Measurements from ENCODE around the gene GNG3.
"Not testable (repeated sequence)": the region's sequence is repeated elsewhere in the genome, so short reads cannot be mapped to it uniquely, and the experiment has no call there.

The GNG3 gene

GRCh38 chr11:62707277-62707861 is at the start of gene GNG3, which contains the start of gene BSCL2:
TSS of gene GNG3 (plus strand) at chr11:62707676. CDS start at chr11:62708296, 620 bp downstream.
TSS of gene BSCL2 (minus strand) at chr11:62707424. CDS start at chr11:62707195, 229 bp downstream.
- Mint-ChIP-seq H3K27ac (peak within 1 kb of the TSS; percentile 95), H3K4me1 (peaks cover 39 to 63% of the 10 kb centered on the region in 2 donors), H3K27me3 (no peaks in the 10 kb centered on the region), H3K4me3 (peak within 1 kb of the TSS; percentile 95 to 99), H3K36me3 (peaks cover 32 to 43% of the 10 kb centered on the region in 2 donors), H3K9me3 (peaks cover 0 to 1% of the 10 kb centered on the region in 2 donors)
- DNase-seq (no peak), ATAC-seq (replicated peaks) (no peak)

GRCh38 chr11:62664405-62665074 is 42.9 kb upstream of the GNG3 start:
- peak overlapping the region; percentile 99 for H3K27ac Mint-ChIP-seq
- H3K36me3 Mint-ChIP-seq = peaks cover 34 to 46% of the 10 kb centered on the region in 2 donors
- DNase-seq = no peak
- peaks cover 22 to 53% of the 10 kb centered on the region in 2 donors for H3K4me1 Mint-ChIP-seq
- ATAC-seq (replicated peaks) = peak; percentile 63 to 65
- H3K9me3 Mint-ChIP-seq = no peaks in the 10 kb centered on the region
- H3K4me3 Mint-ChIP-seq = peak overlapping the region; percentile 97 to 100
- H3K27me3 Mint-ChIP-seq = no peaks in the 10 kb centered on the region

DNA sequence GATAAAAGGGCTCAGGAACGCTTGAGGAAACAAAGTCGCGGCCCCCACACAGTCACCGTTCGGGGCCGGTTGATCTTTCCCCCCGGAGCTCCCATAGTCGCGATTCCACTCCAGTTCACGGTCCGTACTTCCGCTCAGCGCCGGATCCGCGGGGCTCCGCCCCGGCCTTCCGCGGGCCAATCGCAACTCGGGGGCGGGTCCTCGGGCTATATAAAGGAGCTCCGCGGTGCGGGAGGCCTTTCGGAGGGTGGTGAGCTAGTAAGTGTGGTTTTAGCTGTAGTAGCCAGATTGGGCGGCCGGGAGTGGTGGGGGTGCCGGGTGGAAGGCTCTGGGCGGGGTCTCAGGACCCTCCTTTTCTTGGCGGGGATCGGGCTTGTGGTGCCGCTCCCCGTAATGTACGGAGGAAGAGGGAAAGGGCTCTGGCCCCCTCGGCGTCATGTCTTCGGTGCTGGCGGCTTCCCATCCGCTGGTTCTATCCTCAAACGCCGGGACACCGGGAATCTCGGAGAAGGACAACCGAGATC is 42.3 kb upstream of the GNG3 start, which contains the start of the genes C11orf98 and CSKMT:
TSS of gene C11orf98 (minus strand) at position 136 of the 524 bp plus-strand sequence. CDS start at position 95, 41 bp downstream.
TSS of gene CSKMT (plus strand) at position 238 of the 524 bp plus-strand sequence. CDS start 568 bp downstream, outside the sequence.
- Mint-ChIP-seq H3K27ac (peak within 1 kb of the TSS; percentile 99), H3K36me3 (peaks cover 34 to 48% of the 10 kb centered on the region in 2 donors), H3K27me3 (no peaks in the 10 kb centered on the region), H3K9me3 (no peaks in the 10 kb centered on the region), H3K4me3 (peak within 1 kb of the TSS; percentile 97 to 100), H3K4me1 (peaks cover 26 to 58% of the 10 kb centered on the region in 2 donors)
- ATAC-seq (replicated peaks) = peak; percentile 90 to 94
- DNase-seq = peak; percentile 94

DNA sequence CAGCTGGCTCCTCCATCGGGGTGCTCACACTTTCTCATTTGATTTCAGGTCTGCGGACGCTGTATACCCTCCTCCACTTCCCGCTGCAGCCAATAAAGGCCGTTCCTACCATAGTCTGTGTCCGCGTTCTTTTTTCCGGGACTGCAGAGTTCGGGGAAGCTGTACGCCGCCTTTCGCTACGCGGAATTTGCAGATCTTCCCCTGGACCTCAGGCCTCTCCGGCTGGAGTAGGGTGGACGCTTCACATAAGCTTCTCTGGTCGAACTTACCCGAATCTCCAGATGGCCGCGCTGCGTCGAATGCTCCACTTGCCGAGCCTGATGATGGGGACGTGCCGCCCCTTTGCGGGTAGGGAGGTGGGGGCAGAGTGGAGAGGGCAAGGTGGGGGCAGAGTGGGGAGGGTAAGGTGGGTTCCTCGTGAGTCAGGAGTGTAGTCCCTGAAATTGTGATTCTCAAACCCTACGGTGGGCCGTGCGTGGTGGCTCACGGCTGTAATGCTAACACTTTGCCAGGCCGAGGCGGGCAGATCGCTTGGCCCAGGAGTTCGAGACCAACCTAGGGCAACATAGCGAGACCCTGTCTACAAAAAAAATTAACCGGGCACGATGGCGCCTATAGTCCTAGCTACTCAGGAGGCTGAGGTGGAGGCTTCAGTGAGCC is 41.7 kb upstream of the GNG3 start:
- Mint-ChIP-seq H3K4me3 (peak overlapping the region; percentile 97 to 100), H3K4me1 (peaks cover 26 to 62% of the 10 kb centered on the region in 2 donors)
- peak; percentile 28 for DNase-seq

DNA sequence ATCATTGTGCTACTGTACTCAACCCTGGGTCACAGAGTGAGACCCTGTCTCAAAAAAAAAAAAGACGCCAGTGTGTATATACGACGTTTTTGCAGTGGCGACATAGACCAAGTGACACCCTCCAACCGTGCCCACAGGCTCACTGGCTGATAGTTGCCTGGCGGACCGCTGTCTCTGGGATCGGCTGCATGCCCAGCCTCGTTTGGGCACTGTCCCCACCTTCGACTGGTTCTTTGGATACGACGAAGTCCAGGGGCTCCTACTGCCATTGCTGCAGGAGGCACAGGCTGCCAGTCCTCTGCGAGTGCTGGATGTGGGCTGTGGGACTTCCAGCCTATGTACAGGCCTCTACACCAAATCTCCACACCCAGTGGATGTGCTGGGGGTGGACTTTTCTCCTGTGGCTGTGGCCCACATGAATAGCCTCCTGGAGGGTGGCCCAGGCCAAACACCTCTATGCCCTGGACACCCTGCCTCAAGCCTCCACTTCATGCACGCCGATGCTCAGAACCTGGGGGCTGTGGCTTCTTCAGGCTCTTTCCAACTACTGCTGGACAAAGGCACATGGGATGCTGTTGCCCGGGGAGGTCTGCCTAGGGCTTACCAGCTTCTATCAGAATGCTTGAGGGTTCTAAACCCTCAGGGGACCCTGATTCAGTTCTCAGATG is 41.1 kb upstream of the GNG3 start:
- peak overlapping the region; percentile 99 for H3K27ac Mint-ChIP-seq
- no peaks in the 10 kb centered on the region for H3K27me3 Mint-ChIP-seq
- peaks cover 26 to 64% of the 10 kb centered on the region in 2 donors for H3K4me1 Mint-ChIP-seq
- DNase-seq (no peak), ATAC-seq (replicated peaks) (no peak)
- peak overlapping the region; percentile 97 to 100 for H3K4me3 Mint-ChIP-seq
- no peaks in the 10 kb centered on the region for H3K9me3 Mint-ChIP-seq
- peaks cover 34 to 55% of the 10 kb centered on the region in 2 donors for H3K36me3 Mint-ChIP-seq

More for the DNA sequence above, 41.7 kb upstream of the GNG3 start:
- Mint-ChIP-seq H3K9me3 (no peaks in the 10 kb centered on the region), H3K27ac (peak overlapping the region; percentile 99), H3K27me3 (no peaks in the 10 kb centered on the region), H3K36me3 (peaks cover 34 to 50% of the 10 kb centered on the region in 2 donors)
- peak; percentile 27 to 40 for ATAC-seq (replicated peaks)

GRCh38 chr11:62667460-62667859 is 40.0 kb upstream of the GNG3 start:
- peak overlapping the region; percentile 97 to 100 for H3K4me3 Mint-ChIP-seq
- peaks cover 28 to 66% of the 10 kb centered on the region in 2 donors for H3K4me1 Mint-ChIP-seq
- H3K36me3 Mint-ChIP-seq = peaks cover 39 to 62% of the 10 kb centered on the region in 2 donors
- H3K27ac Mint-ChIP-seq = peak overlapping the region; percentile 99
- ATAC-seq (replicated peaks) (no peak), DNase-seq (no peak)
- H3K9me3 Mint-ChIP-seq = no peaks in the 10 kb centered on the region
- no peaks in the 10 kb centered on the region for H3K27me3 Mint-ChIP-seq

DNA sequence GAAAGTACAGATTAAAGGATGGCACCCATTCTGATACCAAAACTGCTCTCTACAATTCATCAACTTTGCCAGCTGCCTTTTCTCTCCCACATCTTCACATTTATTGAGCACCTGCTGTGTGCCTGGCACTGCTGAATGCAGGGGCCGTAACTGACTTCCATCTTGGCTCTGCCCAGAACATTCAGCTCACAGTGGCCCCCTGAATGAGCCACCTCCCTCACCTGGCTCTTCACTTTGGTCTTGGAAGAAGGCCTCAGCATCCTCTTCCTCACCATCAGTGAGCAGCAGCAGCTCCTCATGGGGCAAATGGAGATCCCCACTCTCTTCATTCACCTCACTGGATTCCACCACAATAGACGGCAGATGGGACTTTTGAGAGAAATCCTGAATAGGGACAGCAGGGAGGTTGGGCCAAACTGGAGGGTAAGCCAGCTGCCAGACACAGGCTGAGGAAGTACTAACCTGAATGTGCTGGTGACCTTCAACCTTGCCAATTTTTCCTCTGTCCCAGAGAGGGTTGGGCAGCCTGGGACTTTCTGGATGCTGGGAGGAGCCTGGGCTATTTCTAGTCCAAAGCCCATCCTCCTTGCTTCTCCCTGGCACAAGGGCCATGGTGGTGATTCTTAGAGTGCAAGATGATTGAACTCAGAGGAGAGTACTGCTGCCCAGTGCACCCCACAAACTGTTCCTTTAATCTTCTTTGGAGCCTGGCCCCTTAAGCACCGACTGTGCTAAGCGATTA is 37.9 kb upstream of the GNG3 start:
- DNase-seq (no peak), ATAC-seq (replicated peaks) (no peak)
- peak overlapping the region; percentile 44 to 49 for H3K4me3 Mint-ChIP-seq
- H3K4me1 Mint-ChIP-seq = peaks cover 27 to 68% of the 10 kb centered on the region in 2 donors
- no peaks in the 10 kb centered on the region for H3K9me3 Mint-ChIP-seq
- H3K27ac Mint-ChIP-seq = peak overlapping the region; percentile 78
- no peaks in the 10 kb centered on the region for H3K27me3 Mint-ChIP-seq
- H3K36me3 Mint-ChIP-seq = peaks cover 34 to 57% of the 10 kb centered on the region in 2 donors

- peak overlapping the region; percentile 97 to 99 for H3K4me3 Mint-ChIP-seq
- H3K27ac Mint-ChIP-seq = peak overlapping the region; percentile 98
- peaks cover 27 to 52% of the 10 kb centered on the region in 2 donors for H3K36me3 Mint-ChIP-seq
- no peak for DNase-seq
- peaks cover 24 to 58% of the 10 kb centered on the region in 2 donors for H3K4me1 Mint-ChIP-seq
- no peaks in the 10 kb centered on the region for H3K27me3 Mint-ChIP-seq
- H3K9me3 Mint-ChIP-seq = no peaks in the 10 kb centered on the region
- peak; percentile 7 to 13 for ATAC-seq (replicated peaks)
These were observed 36.3 kb upstream of the GNG3 start for GRCh38 chr11:62671236-62671607.

- Mint-ChIP-seq H3K4me3 (peak within 1 kb of the TSS; percentile 97 to 99), H3K4me1 (peaks cover 19 to 56% of the 10 kb centered on the region in 2 donors), H3K9me3 (no peaks in the 10 kb centered on the region), H3K27ac (peak within 1 kb of the TSS; percentile 98), H3K36me3 (peaks cover 24 to 51% of the 10 kb centered on the region in 2 donors), H3K27me3 (no peaks in the 10 kb centered on the region)
- ATAC-seq (replicated peaks) (peak; percentile 88 to 89), DNase-seq (peak; percentile 79)
These were observed 35.7 kb upstream of the GNG3 start, which contains the start of the genes LBHD1 and UQCC3 for GRCh38 chr11:62671608-62672389. TSS of gene LBHD1 (minus strand) at chr11:62672267. CDS start at chr11:62670031, 2,236 bp downstream. TSS of gene UQCC3 (plus strand) at chr11:62671673. CDS start at chr11:62671746, 73 bp downstream.

- peak overlapping the region; percentile 98 for H3K27ac Mint-ChIP-seq
- H3K27me3 Mint-ChIP-seq = no peaks in the 10 kb centered on the region
- H3K36me3 Mint-ChIP-seq = peaks cover 33 to 55% of the 10 kb centered on the region in 2 donors
- H3K4me3 Mint-ChIP-seq = peak overlapping the region; percentile 97 to 99
- ATAC-seq (replicated peaks) (no peak), DNase-seq (no peak)
- peaks cover 25 to 58% of the 10 kb centered on the region in 2 donors for H3K4me1 Mint-ChIP-seq
- H3K9me3 Mint-ChIP-seq = no peaks in the 10 kb centered on the region
These were observed 34.3 kb upstream of the GNG3 start for GRCh38 chr11:62673196-62673525.

DNA sequence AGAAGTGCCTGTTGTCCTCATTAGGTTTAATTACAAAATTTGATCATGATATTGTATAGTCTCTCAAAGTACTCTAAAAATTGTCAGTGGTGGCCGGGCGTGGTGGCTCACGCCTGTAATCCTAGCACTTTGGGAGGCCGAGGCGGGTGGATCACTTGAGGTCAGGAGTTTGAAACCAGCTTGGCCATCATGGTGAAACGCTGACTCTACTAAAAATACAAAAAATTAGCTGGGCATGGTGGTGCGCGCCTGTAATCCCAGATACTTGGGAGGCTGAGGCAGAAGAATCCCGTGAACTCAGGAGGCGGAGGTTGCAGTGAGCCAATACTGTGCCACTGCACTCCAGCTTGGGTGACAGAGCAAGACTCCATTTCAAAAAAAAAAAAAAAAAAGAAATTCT is 32.1 kb upstream of the GNG3 start:
- H3K27me3 Mint-ChIP-seq; H3K4me3 Mint-ChIP-seq; DNase-seq; ATAC-seq (replicated peaks); H3K9me3 Mint-ChIP-seq: not testable (repeated sequence)
- Mint-ChIP-seq H3K36me3 (peaks cover 30 to 52% of the 10 kb centered on the region in 2 donors), H3K27ac (peak overlapping the region; percentile 39), H3K4me1 (peaks cover 26 to 51% of the 10 kb centered on the region in 2 donors)

DNA sequence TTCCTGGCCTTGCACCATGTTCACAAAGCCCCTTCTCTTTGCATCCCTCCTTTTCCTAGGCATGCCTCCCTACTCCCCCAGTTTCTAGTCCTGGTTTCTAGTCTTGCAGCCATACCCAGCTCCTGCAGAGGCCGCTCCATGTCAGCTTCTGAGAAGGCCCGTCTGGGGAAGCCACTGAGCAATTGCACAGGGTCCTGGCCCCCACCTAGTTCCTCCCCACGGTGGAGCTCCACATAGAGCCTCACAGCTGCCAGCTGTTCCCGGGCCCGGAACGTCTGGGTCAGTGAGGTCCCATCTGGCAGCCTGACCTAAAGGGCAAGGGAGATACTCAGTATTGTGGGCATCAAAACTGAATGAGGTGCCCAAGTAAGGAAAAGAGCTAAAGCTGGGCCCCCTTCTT is 30.8 kb upstream of the GNG3 start:
- no peak for DNase-seq
- no peaks in the 10 kb centered on the region for H3K27me3 Mint-ChIP-seq
- H3K4me1 Mint-ChIP-seq = peaks cover 30 to 51% of the 10 kb centered on the region in 2 donors
- peak overlapping the region; percentile 25 for H3K27ac Mint-ChIP-seq
- peaks cover 28 to 40% of the 10 kb centered on the region in 2 donors for H3K36me3 Mint-ChIP-seq
- no peaks in the 10 kb centered on the region for H3K9me3 Mint-ChIP-seq
- peak overlapping the region; percentile 49 to 96 for H3K4me3 Mint-ChIP-seq
- ATAC-seq (replicated peaks) = no peak
